Measurements from ENCODE around the gene MYOM3. TPM values are rescaled to one million over a fixed set of nuclear protein-coding genes. Genes with fewer than 3 reads are reported as not detected.
"Not testable (repeated sequence)": the region's sequence is repeated elsewhere in the genome, so short reads cannot be mapped to it uniquely, and the experiment has no call there.

The MYOM3 gene
- total RNA-seq, 2 donors from 2014 or later = 4.1 to 4.2 TPM

DNA sequence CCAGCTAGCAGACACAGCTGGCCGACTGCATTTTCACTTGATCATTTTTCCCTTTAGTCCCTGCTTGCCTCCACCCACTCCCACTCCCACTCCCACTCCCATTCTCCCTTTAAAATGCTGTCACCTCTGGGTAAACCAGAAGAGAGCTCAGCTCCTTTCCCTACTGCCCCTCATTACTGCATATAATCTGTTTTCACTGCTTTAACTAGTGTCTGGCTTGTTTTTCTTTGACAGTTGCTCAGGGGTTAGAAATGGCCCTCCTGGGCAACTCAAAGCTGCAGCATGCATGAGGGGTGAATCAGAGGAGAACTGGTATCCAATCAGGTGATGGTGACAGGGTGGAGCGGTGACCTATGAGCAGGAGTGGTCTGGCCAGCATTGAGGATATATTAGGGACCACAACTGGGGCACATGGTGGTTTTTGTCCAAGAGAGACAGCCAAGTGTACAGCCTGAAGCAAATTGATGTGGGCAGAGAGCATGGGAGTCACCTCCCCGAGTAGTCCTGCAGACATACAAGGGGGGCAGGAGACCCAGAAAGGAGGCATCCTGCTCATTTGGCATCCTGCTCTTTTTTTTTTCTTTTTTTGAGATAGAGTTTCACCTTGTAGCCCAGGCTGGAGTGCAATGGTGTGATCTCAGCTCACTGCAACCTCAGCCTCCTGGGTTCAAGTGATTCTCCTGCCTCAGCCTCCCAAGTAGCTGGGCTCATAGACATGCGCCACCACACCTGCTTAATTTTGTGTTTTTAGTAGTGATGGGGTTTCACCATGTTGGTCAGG, 89.2 kb downstream of the MYOM3 start:
- ATAC-seq (peak; percentile 29), DNase-seq (peak in 1 of 2 donors; percentile 63)
- intact Hi-C loops (cut with DNase I, micrococcal nuclease) = loop anchor here in 1 of 2 donors (10.0 kb wide), 1 partner anchor 68 kb away; the partner anchor contains the start of gene PNRC2

DNA sequence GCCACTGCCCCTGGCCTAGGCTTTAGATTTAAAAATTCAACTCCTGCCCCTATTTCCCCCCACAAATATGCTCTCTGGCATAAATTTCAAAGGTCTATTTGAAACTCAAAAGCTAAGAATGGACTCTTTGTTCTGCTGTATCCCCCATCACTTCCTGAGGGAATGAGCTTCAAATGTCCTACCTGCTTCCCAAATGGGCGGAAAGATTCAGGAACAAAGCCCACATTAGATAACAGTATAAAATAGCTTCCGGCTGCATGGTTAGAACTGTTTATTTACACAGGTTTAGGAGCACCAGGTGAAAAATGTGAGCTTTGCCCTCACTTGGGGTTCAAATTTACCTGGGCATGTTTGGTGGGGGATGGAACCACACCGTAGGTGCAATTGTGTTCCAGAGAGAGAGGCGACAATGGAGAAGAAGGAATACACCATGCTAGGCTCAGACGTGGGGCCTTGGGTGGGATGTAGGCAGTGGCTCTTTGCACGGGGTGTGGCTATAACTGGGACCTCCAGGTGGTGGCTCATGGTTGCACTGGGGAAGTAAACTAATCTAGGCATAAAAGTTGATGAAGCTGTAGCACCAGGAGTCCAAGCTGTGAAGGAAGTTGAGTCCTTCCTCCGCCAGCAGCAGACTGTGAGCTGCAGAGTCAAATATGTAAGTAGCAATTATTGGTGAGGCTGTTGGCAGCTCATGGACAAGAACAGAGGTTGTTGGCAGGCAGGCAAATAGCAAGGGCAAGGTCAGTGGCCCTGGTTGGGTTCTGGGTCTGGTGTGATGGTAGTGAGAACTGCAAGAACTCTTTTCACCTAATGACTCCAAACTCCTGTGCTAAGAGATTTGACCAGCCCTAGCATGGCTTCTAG, 90.3 kb downstream of the MYOM3 start:
- intact Hi-C loops (cut with DNase I, micrococcal nuclease) = loop anchor here in 1 of 2 donors (10.0 kb wide), 1 partner anchor 67 kb away; the partner anchor contains the start of gene PNRC2

DNA sequence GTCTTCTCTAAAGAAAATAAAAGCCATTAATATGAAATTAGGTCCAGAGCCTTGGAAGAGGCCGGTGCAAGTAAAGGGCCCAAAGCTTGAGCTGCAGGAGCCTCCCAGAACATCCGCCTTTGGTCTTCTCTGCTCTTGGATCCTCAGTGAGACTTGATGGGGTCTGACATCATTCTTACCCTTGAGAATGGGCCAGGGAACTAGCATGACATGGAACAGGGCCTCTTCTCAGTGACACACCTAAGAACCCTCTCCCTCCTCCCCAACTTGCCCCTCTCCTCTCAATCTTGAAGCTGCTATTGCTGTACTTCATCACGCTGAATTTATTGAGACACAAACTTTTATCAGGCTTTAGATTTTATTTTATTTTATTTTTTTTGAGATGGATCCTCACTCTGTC, 91.5 kb downstream of the MYOM3 start:
- DNase-seq (no peak), ATAC-seq (no peak)
- intact Hi-C loops (cut with DNase I, micrococcal nuclease) = loop anchor here in 1 of 2 donors (10.0 kb wide), 1 partner anchor 66 kb away; the partner anchor contains the start of gene PNRC2

More for the DNA sequence above, 90.3 kb downstream of the MYOM3 start:
- DNase-seq (peak; percentile 45 to 54), ATAC-seq (peak; percentile 64)

- ATAC-seq (no peak), DNase-seq (peak in 1 of 2 donors; percentile 50)
- intact Hi-C loops (cut with DNase I, micrococcal nuclease) = loop anchor here in 1 of 2 donors (10.0 kb wide), 1 partner anchor 65 kb away; the partner anchor contains the start of gene PNRC2
These were observed 91.9 kb downstream of the MYOM3 start for GRCh38 chr1:24020025-24020424.

DNA sequence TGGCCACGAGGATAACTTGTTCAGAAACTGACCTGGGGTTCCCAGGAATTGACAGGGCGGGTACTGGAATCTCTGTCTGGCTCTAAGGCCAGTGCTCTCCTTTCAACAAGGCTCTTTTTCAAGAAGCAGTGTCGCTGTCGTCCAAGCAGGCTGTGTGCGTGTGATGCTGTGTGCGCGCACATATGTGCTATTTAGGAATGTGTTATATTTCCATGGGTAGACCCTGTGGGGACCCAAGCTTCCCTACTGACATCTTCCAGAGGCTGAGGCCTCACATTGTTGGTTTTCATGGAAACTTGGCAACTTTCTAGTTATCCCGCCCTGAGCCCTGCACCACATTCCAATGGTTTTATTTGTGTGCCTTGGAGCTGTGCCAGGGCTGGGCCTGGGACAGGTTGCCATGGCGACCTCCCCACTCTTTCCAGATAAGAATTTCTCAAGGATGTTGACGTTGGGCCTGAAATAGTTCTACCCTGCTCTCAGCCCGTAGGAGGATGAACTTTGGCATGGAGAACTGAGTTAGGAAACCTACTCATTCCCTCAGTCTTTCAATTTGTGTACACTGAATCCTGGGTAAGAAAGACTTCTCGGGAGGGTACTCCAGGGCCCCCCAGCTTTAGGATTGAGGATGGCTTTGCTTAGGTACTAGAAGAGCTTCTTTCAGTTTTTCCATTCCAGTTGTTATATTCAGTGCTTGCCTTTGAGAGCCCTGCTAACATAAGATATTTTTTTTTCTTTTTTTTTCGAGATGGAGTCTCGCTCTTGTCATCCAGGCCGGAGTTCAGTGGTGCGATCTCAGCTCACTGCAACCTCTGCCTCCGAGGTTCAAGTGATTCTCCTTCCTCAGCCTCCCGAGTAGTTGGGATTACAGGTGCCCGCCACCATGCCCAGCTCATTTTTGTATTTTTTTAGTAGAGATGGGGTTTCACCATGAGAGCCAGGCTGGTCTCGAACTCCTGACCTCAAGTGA, 93.0 kb downstream of the MYOM3 start:
- intact Hi-C loops (cut with DNase I, micrococcal nuclease) = no loop called here
- peak; percentile 95 to 97 for DNase-seq
- ATAC-seq = peak; percentile 74

- DNase-seq (no peak), ATAC-seq (no peak)
- intact Hi-C loops (cut with DNase I, micrococcal nuclease) = no loop called here
These were observed 96.4 kb downstream of the MYOM3 start for GRCh38 chr1:24015221-24016210.

DNA sequence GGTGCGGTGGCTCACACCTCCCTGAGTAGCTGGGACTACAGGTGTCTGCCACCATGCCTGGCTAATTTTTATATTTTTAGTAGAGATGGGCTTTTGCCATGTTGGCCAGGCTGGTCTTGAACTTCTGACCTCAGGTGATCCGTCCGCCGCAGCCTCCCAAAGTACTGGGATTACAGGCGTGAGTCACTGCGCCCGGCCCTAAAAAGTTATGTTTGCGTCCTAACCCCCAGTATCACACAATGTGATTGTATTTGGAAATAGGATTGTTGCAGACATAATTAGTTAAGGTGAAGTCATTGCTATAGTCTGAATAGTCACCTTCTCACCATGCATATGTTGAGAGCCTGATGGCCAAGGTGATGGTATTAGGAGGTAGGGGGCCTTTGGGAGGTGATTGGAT, 99.1 kb downstream of the MYOM3 start:
- intact Hi-C loops (cut with DNase I, micrococcal nuclease); DNase-seq; ATAC-seq: not testable (repeated sequence)

DNA sequence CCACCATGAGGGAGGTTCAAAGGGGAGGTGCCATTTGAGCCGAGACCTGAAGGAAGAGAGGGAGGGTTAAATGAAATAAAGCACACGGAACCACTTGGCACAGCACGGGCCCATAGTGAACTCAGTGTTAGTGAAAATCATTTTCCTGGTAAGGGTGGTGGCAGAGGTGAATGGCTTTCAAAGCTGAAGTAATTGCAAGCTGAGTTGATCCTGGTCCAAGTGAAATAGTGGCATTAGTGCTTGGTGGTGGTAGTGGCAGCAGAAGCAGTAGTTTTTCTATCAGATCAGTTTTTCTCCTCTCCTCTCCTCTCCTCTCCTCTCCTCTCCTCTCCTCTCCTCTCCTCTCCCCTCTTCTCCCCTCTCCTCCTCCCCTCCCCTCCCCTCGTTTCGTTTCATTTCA, 101.3 kb downstream of the MYOM3 start:
- ATAC-seq (peak; percentile 75), DNase-seq (no peak)
- intact Hi-C loops (cut with DNase I, micrococcal nuclease) = no loop called here

- no peak for ATAC-seq
- no peak for DNase-seq
- intact Hi-C loops (cut with DNase I, micrococcal nuclease) = no loop called here
These were observed 102.5 kb downstream of the MYOM3 start for GRCh38 chr1:24009406-24009805.

DNA sequence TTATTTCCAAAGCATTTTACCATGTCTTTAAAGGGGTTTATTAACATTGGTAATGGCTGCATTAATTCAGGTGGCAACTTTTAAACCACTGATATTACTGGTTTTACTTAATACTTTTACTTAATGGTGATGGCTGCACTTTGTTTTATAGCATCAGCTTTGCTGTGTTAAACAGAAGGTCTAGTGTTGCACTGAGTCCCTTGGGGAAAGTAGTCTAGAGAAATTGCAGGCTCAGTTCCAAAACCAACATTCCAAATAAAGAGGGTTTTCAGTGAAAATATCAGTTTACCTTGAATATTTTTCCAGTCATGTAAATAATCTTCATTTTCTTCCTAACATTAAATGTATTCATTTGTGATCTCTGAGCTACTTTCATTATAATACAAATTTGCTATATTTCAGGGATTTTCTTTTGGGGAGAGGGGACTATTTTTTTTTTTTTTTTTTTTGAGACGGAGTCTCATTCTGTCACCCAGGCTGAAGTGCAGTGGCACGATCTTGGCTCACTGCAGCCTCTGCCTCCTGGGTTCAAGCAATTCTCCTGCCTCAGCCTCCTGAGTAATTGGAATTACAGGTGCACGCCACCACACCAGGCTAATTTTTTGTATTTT, 103.3 kb downstream of the MYOM3 start:
- DNase-seq; ATAC-seq; intact Hi-C loops (cut with DNase I, micrococcal nuclease): not testable (repeated sequence)

GRCh38 chr1:24007079-24007478, 104.9 kb downstream of the MYOM3 start:
- intact Hi-C loops (cut with DNase I, micrococcal nuclease) = no loop called here
- no peak for ATAC-seq
- no peak for DNase-seq

Other genes with a start within 250 kb of the MYOM3 start
- 100 to 1,000 TPM; 157 to 212 TPM for gene FUCA1, start 243.8 kb downstream of the MYOM3 start, total RNA-seq
- gene CNR2, start 198.8 kb downstream of the MYOM3 start, total RNA-seq = under 1 TPM; 0.09 to 0.39 TPM
- gene PNRC2, start 152.3 kb downstream of the MYOM3 start, total RNA-seq = 100 to 1,000 TPM; 111 to 156 TPM
- 10 to 100 TPM; 66.5 to 84.0 TPM for gene SRSF10, start 131.8 kb downstream of the MYOM3 start, total RNA-seq
- 10 to 100 TPM; 26.6 to 40.0 TPM for gene IL22RA1, start 31.0 kb upstream of the MYOM3 start, total RNA-seq
- 10 to 100 TPM; 11.3 to 23.2 TPM for gene IFNLR1, start 75.2 kb upstream of the MYOM3 start, total RNA-seq
- under 1 TPM in 1 of 2 donors, not detected in 1; 0.45 TPM for gene GRHL3, start 207.2 kb upstream of the MYOM3 start, total RNA-seq

All from left colon (tissue), 2 donors.